Measurements from ENCODE around the gene TASP1.

GRCh38 chr20:13683833-13684232 lies 45.1 kb upstream of the TASP1 start:
- TF ChIP-seq, protein P1, sequence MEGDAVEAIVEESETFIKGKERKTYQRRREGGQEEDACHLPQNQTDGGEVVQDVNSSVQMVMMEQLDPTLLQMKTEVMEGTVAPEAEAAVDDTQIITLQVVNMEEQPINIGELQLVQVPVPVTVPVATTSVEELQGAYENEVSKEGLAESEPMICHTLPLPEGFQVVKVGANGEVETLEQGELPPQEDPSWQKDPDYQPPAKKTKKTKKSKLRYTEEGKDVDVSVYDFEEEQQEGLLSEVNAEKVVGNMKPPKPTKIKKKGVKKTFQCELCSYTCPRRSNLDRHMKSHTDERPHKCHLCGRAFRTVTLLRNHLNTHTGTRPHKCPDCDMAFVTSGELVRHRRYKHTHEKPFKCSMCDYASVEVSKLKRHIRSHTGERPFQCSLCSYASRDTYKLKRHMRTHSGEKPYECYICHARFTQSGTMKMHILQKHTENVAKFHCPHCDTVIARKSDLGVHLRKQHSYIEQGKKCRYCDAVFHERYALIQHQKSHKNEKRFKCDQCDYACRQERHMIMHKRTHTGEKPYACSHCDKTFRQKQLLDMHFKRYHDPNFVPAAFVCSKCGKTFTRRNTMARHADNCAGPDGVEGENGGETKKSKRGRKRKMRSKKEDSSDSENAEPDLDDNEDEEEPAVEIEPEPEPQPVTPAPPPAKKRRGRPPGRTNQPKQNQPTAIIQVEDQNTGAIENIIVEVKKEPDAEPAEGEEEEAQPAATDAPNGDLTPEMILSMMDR (IDR thresholded peaks at IDR 0.05; ENCODE audit: poor library complexity, severe bottlenecking): no peak
- TF ChIP-seq EZH2 (IDR thresholded peaks at IDR 0.05; ENCODE audit: borderline replicate concordance, insufficient read depth, low read length, poor library complexity, severe bottlenecking) (no peak), EP300 (conservative IDR thresholded peaks at IDR 0.05; ENCODE audit: poor library complexity, severe bottlenecking) (no peak), RAD21 (conservative IDR thresholded peaks at IDR 0.05) (no peak), TAF1 (IDR thresholded peaks at IDR 0.05; ENCODE audit: low read depth) (no peak), SMC3 (conservative IDR thresholded peaks at IDR 0.05; ENCODE audit: poor library complexity) (no peak), REST (IDR thresholded peaks at IDR 0.05; ENCODE audit: borderline replicate concordance) (no peak), POLR2AphosphoS5 (IDR thresholded peaks at IDR 0.05) (no peak)

Data from neural cell (in vitro differentiated cells).